GM18951 (cell line): ENCODE results near the gene POLA1.
"Not testable (repeated sequence)": the region's sequence is repeated elsewhere in the genome, so short reads cannot be mapped to it uniquely, and the experiment has no call there.

Experiments
- POLR2A ChIP-seq: IDR thresholded peaks from 4 replicates; pipeline ENCODE4 v1.6.1; 2011; ENCODE audit warnings: mild to moderate bottlenecking; ENCODE audit not compliant: insufficient read length, insufficient read depth; ENCODE audit errors: extremely low read depth
- in situ Hi-C: fragments of 300-500 bp; cut with MboI; formaldehyde crosslinking; loops from one replicate; pipeline ENCODE4 v1.12.0; 2022; ENCODE audit warnings: low sequenced_read_pairs, mixed read lengths, inconsistent platforms; ENCODE audit not compliant: unreplicated experiment

The POLA1 gene

DNA sequence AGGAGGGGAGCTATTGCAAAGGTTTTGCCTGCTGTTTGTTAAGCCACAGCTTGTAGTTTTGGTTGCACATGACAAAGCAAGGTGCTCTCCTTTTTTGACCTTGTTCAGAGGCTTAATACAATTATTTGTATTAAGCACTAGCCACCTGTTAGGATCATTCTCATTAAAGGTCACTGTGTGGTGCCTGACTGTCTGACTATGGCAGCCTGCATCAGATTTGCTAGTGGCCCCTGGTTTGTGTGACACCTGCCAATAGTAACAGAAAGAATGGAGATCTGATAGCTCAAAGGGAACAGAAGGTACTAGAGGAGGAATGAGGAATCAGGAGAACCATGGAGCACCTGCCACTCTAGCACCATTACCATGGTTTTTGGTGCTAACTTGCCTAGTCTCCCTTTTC lies 102.5 kb downstream of the POLA1 start:
- in situ Hi-C loops: no loop called here
- no peak for TF ChIP-seq POLR2A

DNA sequence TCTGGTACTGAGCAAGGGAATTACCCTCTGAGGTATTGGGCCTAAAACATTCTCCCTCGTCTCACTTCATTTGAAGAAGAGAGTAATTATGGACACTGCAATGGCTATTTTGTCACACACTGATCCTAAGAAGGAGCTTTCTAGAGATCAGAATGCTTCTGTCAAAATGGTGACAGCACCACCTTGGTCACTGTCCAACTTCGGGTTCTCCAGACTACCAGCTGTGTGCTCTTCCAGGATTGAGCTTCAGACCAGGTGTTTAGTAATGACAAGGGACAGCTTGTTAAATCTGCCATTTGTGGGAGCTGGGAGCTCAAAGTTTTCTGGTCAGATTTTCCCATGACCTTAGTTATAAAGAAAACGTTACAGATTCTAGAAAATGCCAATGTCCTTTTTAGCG lies 105.4 kb downstream of the POLA1 start:
- no peak for TF ChIP-seq POLR2A
- in situ Hi-C loops: no loop called here

DNA sequence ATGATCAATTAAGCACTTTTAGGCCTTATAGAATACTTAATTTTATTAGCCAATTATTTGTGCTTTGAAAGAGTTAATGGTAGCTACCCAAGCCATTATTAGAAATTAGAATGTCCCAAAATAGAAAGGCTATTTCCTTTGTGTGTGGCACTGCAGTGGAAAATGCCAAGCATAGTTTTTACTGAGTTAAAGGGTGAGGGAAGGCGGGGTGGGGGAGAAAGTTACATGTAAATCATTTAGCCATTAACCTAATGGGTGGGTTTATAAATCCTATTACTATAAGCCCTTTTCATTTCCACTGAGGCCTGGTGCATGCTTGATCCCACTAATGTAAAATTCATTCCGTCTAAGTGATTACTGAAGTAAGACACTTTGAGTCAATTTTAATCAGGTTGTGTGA lies 105.8 kb downstream of the POLA1 start:
- in situ Hi-C loops: no loop called here
- no peak for TF ChIP-seq POLR2A

DNA sequence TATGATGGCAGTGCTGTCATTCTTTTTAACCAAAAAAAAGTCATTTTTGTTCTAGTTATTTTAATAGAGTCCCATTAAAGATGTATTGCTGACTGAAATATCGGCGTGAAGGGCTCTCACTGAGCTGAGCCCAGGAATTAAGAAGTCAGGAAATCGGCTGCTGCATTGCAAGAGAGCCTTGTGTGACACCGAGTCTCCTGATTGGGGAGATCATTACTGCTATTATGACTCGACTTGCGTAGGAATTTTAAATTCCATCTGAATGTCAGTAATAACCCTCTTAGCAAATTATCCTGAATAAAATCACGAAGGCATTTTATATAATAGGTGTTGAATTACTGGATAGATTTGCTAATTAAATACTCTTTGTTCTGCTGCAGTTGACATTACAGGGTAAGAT lies 111.5 kb downstream of the POLA1 start:
- in situ Hi-C loops: no loop called here
- TF ChIP-seq POLR2A: no peak

GRCh38 chrX:24819807-24820206 lies 126.1 kb downstream of the POLA1 start:
- in situ Hi-C loops: not testable (repeated sequence)

- no peak for TF ChIP-seq POLR2A
- in situ Hi-C loops: no loop called here
Measured at GRCh38 chrX:24828147-24828546, 134.4 kb downstream of the POLA1 start.

DNA sequence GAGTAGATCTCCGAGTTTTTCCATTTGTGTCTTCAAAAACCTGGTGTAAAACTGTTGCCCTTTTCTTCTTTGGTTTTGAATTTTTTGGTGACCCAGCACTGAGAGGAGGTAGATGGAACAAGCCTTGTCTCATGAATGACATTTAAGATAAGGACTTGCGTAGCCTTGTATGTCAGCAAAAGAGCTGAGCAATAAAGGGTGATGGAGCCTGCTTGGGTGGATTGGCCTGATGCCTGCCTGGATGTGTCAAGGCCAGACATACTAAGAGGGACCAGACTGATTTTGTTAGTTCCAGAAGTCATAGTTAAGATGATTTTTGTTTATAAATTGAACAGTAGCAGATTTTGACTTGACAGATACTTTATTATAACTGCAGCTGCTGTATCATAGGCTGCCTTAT lies 134.9 kb downstream of the POLA1 start:
- no peak for TF ChIP-seq POLR2A
- in situ Hi-C loops: no loop called here

- in situ Hi-C loops: loop anchor here (10.0 kb wide), 1 partner anchor 311 kb away; no protein-coding TSS in a partner anchor
- TF ChIP-seq POLR2A: no peak
Measured at GRCh38 chrX:24833695-24834094, 140.0 kb downstream of the POLA1 start.

DNA sequence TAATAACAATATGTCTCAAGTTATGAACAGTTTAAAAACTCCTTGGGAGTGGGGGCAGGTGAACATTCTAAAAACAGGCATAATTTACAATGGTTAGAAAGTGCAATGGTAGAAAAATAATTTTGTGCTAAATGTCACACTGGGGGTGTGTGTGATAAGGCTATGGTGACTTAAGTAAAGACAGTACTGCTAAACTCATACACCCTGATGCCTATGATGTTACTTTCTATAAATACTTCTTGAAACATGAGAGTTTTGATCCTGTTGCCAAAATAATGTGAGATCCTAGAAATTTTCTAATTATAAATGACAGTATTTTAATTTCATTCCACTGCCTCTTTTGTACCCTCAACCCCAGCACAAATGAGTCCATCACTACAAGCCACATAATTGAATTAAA lies 144.2 kb downstream of the POLA1 start:
- in situ Hi-C loops: loop anchor here (10.0 kb wide), 1 partner anchor 307 kb away; no protein-coding TSS in a partner anchor
- TF ChIP-seq POLR2A: no peak

- TF ChIP-seq POLR2A: no peak
- in situ Hi-C loops: loop anchor here (10.0 kb wide), 1 partner anchor 306 kb away; no protein-coding TSS in a partner anchor
Measured at GRCh38 chrX:24838629-24839028, 144.9 kb downstream of the POLA1 start.

DNA sequence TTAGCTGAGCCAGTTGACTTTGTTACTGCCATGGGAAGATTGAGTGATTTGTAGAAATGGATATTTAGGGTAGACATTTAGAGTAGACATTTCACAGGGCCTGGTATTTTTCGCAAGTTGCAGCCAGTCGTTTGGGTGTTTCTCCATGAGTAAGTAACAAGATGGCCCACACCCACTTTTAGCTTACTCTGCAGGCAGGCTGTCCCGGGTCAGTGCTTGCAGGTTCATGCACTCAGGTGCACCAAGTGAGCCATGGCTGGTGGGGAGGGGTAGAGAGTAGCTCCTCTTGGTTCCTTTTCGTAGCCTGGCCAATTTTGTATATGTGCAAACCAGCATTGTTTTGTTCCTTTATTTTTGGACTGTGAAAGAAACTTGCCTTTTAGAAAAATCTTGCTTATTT lies 145.6 kb downstream of the POLA1 start:
- TF ChIP-seq POLR2A: no peak
- in situ Hi-C loops: loop anchor here (10.0 kb wide), 1 partner anchor 305 kb away; no protein-coding TSS in a partner anchor

- in situ Hi-C loops: no loop called here
Measured at GRCh38 chrX:24842486-24842885, 148.8 kb downstream of the POLA1 start.

GRCh38 chrX:24846550-24847150 lies 152.9 kb downstream of the POLA1 start:
- TF ChIP-seq POLR2A: no peak
- in situ Hi-C loops: no loop called here

More at GRCh38 chrX:24842486-24842885, 148.8 kb downstream of the POLA1 start:
- no peak for TF ChIP-seq POLR2A

- in situ Hi-C loops: no loop called here
- TF ChIP-seq POLR2A: no peak
Measured at GRCh38 chrX:24851289-24851688, 157.6 kb downstream of the POLA1 start.

DNA sequence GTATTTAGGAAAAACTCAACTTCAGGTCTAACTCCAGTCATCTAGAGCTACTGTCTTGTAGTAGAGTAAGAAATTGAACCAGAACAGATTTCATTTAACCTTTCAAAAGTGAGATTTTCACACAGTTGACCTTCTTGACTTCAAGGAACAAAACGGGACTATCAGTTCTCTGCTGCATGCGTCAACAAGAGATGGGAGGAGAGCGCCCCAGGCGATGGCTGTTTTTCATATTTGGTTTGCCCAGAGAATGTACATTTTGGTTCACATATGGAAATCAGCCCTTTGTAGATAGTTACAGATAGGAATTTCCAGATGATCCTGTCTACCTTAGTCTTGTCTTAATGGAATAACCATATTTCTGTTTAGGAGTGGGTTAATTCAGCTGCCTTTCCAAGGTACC lies 158.1 kb downstream of the POLA1 start:
- TF ChIP-seq POLR2A: no peak
- in situ Hi-C loops: no loop called here
